A172 (cell line): ENCODE results near the gene GRHPR. TPM values are rescaled to one million over a fixed set of nuclear protein-coding genes. Genes with fewer than 3 reads are reported as not detected.

Experiments
- DNase-seq: peaks from one replicate; pipeline ENCODE4 v3.0.0-alpha.2; 2015; ENCODE audit warnings: low spot score
- total RNA-seq: library from RNA; depleted of rRNA; stranded (reverse); fragments of >200 nt; shearing (Covaris generic); gene quantifications from 2 replicates; pipeline ENCODE4 v1.2.3, GENCODE V29; 2014

The GRHPR gene
- total RNA-seq, 1 experiment from 2014 or later: 127 TPM

GRCh38 chr9:37398464-37399025 lies 24.0 kb upstream of the GRHPR start:
- DNase-seq: no peak

GRCh38 chr9:37399336-37399735 lies 23.2 kb upstream of the GRHPR start:
- DNase-seq: no peak

- no peak for DNase-seq
Observed at GRCh38 chr9:37404590-37404989, 17.9 kb upstream of the GRHPR start.

GRCh38 chr9:37405350-37405749 lies 17.1 kb upstream of the GRHPR start:
- no peak for DNase-seq

- DNase-seq: no peak
Observed at GRCh38 chr9:37405764-37406380, 16.6 kb upstream of the GRHPR start.

GRCh38 chr9:37406603-37407401 lies 15.7 kb upstream of the GRHPR start:
- no peak for DNase-seq

GRCh38 chr9:37407468-37407867 lies 15.0 kb upstream of the GRHPR start:
- DNase-seq: no peak

GRCh38 chr9:37408933-37409710 lies 13.4 kb upstream of the GRHPR start:
- DNase-seq: no peak

- no peak for DNase-seq
Observed at GRCh38 chr9:37410354-37410861, 12.1 kb upstream of the GRHPR start.

GRCh38 chr9:37410969-37411785 lies 11.3 kb upstream of the GRHPR start:
- no peak for DNase-seq

- peak; percentile 66 for DNase-seq
Observed at GRCh38 chr9:37412431-37413151, 9.9 kb upstream of the GRHPR start.

GRCh38 chr9:37413311-37413710 lies 9.2 kb upstream of the GRHPR start:
- no peak for DNase-seq

- no peak for DNase-seq
Observed at GRCh38 chr9:37414503-37414943, 8.0 kb upstream of the GRHPR start.

- peak; percentile 78 for DNase-seq
Observed at GRCh38 chr9:37415011-37415719, 7.3 kb upstream of the GRHPR start.

- no peak for DNase-seq
Observed at GRCh38 chr9:37417252-37417803, 5.2 kb upstream of the GRHPR start.

GRCh38 chr9:37417857-37418618 lies 4.5 kb upstream of the GRHPR start:
- DNase-seq: no peak

- DNase-seq: no peak
Observed at GRCh38 chr9:37419204-37419603, 3.3 kb upstream of the GRHPR start.
